Measurements from ENCODE around the gene FXN.

Gene FXN

DNA sequence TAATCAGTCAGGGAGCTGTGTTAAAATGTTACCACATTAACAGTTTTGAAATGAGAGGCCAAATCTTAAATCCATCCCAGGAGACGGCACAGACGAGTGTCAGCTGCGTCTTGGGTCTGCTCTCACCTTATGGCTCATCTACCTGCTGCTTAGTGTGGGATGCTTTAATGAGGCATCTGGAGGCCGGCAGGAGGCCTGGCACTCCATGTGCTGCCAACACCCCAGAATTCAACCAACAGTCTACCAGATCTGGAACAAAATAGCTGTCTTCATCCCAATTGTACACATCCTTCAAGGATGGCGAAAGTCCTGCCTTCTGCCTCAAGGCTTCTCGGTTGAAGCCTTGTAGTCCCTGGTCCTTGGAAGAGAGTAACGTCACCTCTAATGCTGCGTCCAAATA lies 33.6 kb upstream of the FXN start:
- TF ChIP-seq ISL1 (CRISPR knock-in tag; IDR thresholded peaks at IDR 0.05), result no peak
- TF ChIP-seq TCF4 (CRISPR knock-in tag; IDR thresholded peaks at IDR 0.05; ENCODE audit: borderline replicate concordance), result no peak
- TF ChIP-seq BACH2 (CRISPR knock-in tag; IDR thresholded peaks at IDR 0.05; ENCODE audit: borderline replicate concordance), result no peak
- TF ChIP-seq, protein P1, sequence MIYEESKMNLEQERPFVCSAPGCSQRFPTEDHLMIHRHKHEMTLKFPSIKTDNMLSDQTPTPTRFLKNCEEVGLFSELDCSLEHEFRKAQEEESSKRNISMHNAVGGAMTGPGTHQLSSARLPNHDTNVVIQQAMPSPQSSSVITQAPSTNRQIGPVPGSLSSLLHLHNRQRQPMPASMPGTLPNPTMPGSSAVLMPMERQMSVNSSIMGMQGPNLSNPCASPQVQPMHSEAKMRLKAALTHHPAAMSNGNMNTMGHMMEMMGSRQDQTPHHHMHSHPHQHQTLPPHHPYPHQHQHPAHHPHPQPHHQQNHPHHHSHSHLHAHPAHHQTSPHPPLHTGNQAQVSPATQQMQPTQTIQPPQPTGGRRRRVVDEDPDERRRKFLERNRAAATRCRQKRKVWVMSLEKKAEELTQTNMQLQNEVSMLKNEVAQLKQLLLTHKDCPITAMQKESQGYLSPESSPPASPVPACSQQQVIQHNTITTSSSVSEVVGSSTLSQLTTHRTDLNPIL (CRISPR knock-in tag; IDR thresholded peaks at IDR 0.05; ENCODE audit: low read depth), result no peak
- TF ChIP-seq ZNF70 (CRISPR knock-in tag; IDR thresholded peaks at IDR 0.05), result no peak
- TF ChIP-seq PPARA (CRISPR knock-in tag; IDR thresholded peaks at IDR 0.05; ENCODE audit: borderline replicate concordance), result no peak
- TF ChIP-seq, protein P2, sequence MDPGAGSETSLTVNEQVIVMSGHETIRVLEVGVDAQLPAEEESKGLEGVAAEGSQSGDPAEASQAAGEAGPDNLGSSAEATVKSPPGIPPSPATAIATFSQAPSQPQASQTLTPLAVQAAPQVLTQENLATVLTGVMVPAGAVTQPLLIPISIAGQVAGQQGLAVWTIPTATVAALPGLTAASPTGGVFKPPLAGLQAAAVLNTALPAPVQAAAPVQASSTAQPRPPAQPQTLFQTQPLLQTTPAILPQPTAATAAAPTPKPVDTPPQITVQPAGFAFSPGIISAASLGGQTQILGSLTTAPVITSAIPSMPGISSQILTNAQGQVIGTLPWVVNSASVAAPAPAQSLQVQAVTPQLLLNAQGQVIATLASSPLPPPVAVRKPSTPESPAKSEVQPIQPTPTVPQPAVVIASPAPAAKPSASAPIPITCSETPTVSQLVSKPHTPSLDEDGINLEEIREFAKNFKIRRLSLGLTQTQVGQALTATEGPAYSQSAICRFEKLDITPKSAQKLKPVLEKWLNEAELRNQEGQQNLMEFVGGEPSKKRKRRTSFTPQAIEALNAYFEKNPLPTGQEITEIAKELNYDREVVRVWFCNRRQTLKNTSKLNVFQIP (CRISPR knock-in tag; IDR thresholded peaks at IDR 0.05; ENCODE audit: borderline replicate concordance, low read depth), result no peak
- TF ChIP-seq CSDC2 (CRISPR knock-in tag; IDR thresholded peaks at IDR 0.05), result no peak
- no peak for ATAC-seq

DNA sequence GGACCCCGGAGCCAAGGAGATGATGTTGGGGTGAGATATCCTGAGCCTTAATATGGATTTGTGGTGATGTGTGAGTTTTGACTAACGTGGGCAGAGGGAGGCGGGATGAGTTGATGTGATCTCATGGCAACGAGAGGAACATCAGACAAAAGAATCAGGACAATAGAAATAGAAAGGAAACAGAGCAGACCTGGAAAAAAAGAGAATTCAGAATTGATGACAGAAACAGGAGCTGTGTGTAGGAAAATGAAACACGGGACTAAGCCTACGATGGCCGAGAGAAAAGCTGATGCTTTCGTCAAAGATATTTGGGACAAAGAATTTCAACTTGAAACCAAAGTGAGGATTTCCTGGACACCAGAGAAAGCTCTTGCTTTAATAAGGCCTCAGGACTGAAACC lies 32.5 kb upstream of the FXN start:
- no peak for ATAC-seq
- no peak for TF ChIP-seq TCF4 (CRISPR knock-in tag; IDR thresholded peaks at IDR 0.05; ENCODE audit: borderline replicate concordance)
- TF ChIP-seq ESRRG (CRISPR knock-in tag; IDR thresholded peaks at IDR 0.05), result no peak
- TF ChIP-seq, protein P3, sequence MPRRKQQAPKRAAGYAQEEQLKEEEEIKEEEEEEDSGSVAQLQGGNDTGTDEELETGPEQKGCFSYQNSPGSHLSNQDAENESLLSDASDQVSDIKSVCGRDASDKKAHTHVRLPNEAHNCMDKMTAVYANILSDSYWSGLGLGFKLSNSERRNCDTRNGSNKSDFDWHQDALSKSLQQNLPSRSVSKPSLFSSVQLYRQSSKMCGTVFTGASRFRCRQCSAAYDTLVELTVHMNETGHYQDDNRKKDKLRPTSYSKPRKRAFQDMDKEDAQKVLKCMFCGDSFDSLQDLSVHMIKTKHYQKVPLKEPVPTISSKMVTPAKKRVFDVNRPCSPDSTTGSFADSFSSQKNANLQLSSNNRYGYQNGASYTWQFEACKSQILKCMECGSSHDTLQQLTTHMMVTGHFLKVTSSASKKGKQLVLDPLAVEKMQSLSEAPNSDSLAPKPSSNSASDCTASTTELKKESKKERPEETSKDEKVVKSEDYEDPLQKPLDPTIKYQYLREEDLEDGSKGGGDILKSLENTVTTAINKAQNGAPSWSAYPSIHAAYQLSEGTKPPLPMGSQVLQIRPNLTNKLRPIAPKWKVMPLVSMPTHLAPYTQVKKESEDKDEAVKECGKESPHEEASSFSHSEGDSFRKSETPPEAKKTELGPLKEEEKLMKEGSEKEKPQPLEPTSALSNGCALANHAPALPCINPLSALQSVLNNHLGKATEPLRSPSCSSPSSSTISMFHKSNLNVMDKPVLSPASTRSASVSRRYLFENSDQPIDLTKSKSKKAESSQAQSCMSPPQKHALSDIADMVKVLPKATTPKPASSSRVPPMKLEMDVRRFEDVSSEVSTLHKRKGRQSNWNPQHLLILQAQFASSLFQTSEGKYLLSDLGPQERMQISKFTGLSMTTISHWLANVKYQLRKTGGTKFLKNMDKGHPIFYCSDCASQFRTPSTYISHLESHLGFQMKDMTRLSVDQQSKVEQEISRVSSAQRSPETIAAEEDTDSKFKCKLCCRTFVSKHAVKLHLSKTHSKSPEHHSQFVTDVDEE (CRISPR knock-in tag; IDR thresholded peaks at IDR 0.05), result no peak
- TF ChIP-seq SNAI2 (CRISPR knock-in tag; IDR thresholded peaks at IDR 0.05), result no peak
- TF ChIP-seq CSDC2 (CRISPR knock-in tag; IDR thresholded peaks at IDR 0.05), result no peak
- no peak for TF ChIP-seq GLIS3 (CRISPR knock-in tag; IDR thresholded peaks at IDR 0.05)
- TF ChIP-seq, protein P1 (CRISPR knock-in tag; IDR thresholded peaks at IDR 0.05; ENCODE audit: low read depth), result no peak
- TF ChIP-seq, protein P4, sequence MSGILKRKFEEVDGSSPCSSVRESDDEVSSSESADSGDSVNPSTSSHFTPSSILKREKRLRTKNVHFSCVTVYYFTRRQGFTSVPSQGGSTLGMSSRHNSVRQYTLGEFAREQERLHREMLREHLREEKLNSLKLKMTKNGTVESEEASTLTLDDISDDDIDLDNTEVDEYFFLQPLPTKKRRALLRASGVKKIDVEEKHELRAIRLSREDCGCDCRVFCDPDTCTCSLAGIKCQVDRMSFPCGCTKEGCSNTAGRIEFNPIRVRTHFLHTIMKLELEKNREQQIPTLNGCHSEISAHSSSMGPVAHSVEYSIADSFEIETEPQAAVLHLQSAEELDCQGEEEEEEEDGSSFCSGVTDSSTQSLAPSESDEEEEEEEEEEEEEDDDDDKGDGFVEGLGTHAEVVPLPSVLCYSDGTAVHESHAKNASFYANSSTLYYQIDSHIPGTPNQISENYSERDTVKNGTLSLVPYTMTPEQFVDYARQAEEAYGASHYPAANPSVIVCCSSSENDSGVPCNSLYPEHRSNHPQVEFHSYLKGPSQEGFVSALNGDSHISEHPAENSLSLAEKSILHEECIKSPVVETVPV (CRISPR knock-in tag; IDR thresholded peaks at IDR 0.05), result no peak
- no peak for TF ChIP-seq OSR1 (CRISPR knock-in tag; IDR thresholded peaks at IDR 0.05)

DNA sequence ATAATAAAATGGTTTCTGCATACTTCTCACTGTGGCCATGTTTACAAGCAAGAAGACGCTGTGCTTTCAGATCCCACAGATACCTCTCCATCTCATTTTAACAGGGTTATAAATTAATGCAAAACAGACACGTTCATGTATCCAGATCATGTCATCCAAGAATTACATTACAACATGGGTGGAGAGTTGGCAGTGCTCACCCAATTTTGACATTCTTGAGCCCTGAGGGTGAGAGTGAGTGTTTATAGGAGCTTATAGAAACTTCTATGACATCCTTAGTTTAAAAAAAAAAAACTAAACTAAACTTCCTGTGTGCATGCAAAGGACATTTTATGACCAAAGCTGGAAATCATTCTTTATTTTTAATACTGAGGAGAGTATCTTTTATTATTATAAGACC lies 30.7 kb upstream of the FXN start:
- TF ChIP-seq TCF4 (CRISPR knock-in tag; IDR thresholded peaks at IDR 0.05; ENCODE audit: borderline replicate concordance) (no peak), ZFP3 (CRISPR knock-in tag; IDR thresholded peaks at IDR 0.05) (no peak), ZNF565 (CRISPR knock-in tag; conservative IDR thresholded peaks at IDR 0.05; ENCODE audit: low read depth) (no peak), SNAI2 (CRISPR knock-in tag; IDR thresholded peaks at IDR 0.05) (no peak), ARNTL (CRISPR knock-in tag; IDR thresholded peaks at IDR 0.05; ENCODE audit: borderline replicate concordance, low read depth) (no peak), ZNF8 (CRISPR knock-in tag; IDR thresholded peaks at IDR 0.05) (no peak), OSR1 (CRISPR knock-in tag; IDR thresholded peaks at IDR 0.05) (no peak), PPARA (CRISPR knock-in tag; IDR thresholded peaks at IDR 0.05; ENCODE audit: borderline replicate concordance) (no peak), ZNF70 (CRISPR knock-in tag; IDR thresholded peaks at IDR 0.05) (no peak)
- TF ChIP-seq, protein P3 (CRISPR knock-in tag; IDR thresholded peaks at IDR 0.05), result no peak
- TF ChIP-seq, protein P1 (CRISPR knock-in tag; IDR thresholded peaks at IDR 0.05; ENCODE audit: low read depth), result no peak
- TF ChIP-seq, protein P5, sequence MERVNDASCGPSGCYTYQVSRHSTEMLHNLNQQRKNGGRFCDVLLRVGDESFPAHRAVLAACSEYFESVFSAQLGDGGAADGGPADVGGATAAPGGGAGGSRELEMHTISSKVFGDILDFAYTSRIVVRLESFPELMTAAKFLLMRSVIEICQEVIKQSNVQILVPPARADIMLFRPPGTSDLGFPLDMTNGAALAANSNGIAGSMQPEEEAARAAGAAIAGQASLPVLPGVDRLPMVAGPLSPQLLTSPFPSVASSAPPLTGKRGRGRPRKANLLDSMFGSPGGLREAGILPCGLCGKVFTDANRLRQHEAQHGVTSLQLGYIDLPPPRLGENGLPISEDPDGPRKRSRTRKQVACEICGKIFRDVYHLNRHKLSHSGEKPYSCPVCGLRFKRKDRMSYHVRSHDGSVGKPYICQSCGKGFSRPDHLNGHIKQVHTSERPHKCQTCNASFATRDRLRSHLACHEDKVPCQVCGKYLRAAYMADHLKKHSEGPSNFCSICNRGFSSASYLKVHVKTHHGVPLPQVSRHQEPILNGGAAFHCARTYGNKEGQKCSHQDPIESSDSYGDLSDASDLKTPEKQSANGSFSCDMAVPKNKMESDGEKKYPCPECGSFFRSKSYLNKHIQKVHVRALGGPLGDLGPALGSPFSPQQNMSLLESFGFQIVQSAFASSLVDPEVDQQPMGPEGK (CRISPR knock-in tag; IDR thresholded peaks at IDR 0.05; ENCODE audit: borderline replicate concordance), result no peak
- no peak for ATAC-seq

Measured in SK-N-SH treated with all-trans-retinoic acid at 6 μM for 48 hours (cell line).